HG03565 (cell line): Measurements from ENCODE around the gene GALT.

Experiments used
- ATAC-seq: cut with Tn5 transposase; IDR thresholded peaks from one replicate; pipeline ENCODE4 v1.9.1; 2021; ENCODE audit warnings: mild to moderate bottlenecking, moderate library complexity; ENCODE audit not compliant: unreplicated experiment

The GALT gene

DNA sequence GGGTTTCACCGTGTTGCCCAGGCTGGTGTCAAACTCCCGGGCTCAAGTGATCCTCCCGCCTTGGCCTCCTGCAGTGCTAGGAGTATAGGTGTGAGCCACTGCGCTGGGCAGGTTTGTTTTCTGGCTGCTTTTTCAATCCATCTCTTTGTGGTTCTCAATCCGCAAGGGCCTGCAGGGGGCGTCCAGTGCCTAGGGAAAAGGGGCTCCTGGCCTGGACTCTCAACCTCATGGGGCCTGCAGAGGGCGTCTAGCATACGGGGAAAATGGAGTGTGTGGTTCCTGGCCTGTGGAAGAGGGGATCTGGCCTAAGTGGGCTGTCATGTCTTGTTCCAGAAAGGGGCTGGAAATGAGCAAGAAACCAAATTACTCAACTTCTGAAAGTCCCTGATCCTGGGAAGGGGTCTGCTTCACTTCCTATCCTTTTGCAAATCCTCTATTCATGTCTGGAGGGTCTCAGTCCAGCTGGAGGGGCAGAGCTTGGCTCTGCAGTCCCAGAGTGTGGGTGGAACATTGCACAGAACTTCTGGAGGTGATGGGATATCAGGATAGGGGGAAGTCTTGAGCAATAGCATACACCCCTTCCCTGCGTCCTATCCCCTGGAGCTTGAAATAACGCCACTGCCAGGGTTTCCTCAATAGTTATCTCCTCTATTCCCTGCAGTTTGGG, 28.7 kb downstream of the GALT start:
- ATAC-seq = no peak

DNA sequence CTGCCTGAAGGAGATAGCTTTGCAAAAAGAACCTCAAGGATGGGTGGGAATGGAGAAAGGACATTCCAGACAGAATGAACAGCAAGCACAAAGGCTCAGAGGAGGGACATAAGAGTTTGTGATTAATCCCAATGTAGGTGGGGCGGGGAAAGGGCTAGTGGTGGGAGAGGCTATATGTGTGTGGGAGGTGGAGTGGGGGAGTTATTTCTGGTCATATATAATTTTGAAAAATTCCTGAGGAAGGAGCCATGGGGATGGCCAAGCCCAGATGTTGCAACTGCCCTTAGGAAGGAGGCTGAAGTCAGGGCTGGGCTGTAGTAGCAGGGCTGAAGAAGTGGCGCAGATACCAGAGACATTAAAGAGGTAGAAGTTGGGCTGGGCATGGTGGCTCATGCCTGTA, 29.4 kb downstream of the GALT start:
- ATAC-seq = no peak

- ATAC-seq = no peak
Measured at GRCh38 chr9:34684145-34684544, 37.7 kb downstream of the GALT start.

- ATAC-seq = no peak
Measured at GRCh38 chr9:34684816-34685215, 38.3 kb downstream of the GALT start.

- ATAC-seq = no peak
Measured at GRCh38 chr9:34685591-34685990, 39.1 kb downstream of the GALT start.

GRCh38 chr9:34686231-34686630, 39.8 kb downstream of the GALT start:
- no peak for ATAC-seq

DNA sequence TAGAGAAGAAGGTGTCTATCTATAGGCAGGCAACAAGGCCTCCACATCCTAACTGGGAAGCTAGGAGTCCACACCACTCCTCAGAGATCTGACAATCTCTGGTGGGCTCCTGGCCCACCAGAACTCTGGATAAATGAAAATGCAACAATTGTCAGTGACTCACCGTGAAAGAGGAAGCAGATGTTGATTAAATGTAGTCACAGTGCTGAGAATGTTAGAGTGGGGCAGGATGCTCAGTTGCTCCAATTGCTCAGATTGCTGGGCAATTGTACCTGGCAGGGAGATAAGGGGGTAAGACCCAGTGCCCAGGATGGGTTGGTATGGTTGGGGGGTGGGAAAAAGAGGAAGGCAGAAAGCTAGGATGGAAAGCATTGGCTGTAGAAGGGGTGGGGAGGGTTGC, 40.3 kb downstream of the GALT start:
- ATAC-seq = no peak

DNA sequence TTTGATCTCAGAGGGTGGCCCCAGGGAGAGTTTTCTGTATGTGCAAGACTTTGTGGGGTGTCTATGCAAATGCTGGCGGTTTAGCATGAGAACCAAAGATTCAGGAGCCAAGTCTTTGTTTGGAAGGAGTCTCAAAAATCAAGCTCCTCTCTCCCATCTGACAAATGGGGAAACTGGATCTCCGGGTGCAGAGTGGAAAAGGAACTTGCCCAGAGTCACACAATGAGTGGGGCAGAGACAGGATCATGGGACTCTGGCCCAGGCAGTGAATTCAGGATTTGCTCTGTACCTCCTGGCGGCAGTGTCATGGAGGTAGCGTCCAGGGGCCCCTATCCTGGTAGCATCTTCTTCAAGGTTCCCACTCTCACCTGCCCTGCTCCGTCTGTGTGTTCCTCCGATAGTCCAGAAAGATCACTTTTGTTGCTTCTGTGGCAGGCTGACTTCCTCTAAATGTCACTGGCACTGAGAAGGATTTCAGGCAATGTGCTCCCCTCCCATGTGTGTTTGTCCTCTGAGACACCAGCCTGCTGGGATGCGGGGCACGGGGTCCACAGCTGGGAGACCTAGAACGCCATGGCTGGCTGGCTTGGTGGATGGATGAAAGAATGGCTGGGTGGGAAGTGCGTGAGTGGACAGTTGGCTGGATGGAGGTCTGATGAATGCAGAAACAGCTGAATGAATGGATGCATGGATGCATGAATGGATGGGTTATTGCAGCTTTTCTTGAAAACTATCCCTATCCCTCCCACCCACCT, 41.0 kb downstream of the GALT start:
- no peak for ATAC-seq

GRCh38 chr9:34688329-34689115, 42.0 kb downstream of the GALT start:
- no peak for ATAC-seq

DNA sequence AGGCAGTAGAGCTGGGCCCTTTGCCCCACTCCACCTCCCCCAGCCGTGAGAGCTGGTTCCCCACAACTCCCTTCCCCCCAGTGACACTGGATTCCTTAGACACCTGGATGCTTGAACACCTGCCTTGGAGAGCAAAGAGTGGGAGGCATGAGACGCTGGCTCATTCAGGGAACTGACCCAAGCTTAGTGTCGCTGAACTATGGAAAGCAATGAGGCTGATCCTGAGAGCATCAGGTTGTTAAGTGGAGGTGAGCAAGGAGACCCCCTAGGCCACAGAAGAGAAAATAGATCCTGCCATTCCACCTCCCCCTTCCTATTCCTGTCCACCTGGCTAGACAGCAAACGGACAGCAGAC, 42.6 kb downstream of the GALT start:
- no peak for ATAC-seq

GRCh38 chr9:34689512-34689911, 43.0 kb downstream of the GALT start:
- ATAC-seq = no peak

DNA sequence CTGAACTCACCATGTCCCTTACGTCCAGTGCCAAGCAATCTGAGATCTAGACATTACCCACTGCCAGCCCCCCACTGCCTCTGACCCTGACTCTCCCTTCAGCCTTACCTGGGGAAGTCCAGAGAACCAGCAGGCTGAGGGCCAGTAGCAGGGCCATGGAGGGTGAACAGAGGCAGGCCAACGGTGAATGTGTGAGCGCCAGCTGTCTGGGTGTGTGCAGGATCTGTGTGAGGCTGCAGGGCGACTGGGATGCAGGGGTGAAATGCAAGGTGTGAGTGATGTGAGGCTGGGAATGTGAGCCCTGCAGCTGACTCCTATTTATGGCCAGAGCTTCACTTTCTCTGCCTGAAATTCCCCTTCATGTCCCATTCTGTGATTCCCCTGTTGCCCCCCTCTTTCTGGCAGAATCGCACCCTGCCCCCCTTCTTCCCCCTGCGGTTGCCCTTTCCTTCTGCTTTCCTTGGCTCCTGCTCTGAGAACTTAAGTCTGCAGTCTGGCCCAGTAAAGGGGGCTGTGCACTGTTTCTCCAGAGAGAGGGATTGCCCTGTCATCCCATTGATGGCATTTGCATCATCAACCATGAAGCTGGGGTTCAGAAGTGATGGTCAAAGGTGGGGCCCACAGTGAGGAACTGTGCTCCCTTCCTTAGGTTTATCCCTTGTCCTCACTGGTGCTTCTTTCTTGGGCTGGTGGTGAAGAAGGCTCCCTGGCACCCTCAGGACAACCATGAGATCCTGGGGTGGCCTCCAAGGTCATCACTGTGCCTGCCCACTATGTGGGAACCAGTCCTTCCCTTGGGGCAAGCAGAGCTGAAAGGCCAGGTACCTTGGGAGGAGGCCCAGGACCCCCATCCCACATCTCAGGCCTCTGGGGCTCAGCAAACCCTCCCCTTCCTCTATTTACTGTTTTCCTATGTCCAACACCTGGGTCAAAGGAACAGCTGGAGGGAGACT, 44.8 kb downstream of the GALT start, which contains the start of gene CCL19:
TSS of gene CCL19 (minus strand) at position 294 of the 953 bp plus-strand sequence. CDS start at position 157, 137 bp downstream.
- no peak for ATAC-seq

GRCh38 chr9:34691936-34692315, 45.5 kb downstream of the GALT start:
- no peak for ATAC-seq

DNA sequence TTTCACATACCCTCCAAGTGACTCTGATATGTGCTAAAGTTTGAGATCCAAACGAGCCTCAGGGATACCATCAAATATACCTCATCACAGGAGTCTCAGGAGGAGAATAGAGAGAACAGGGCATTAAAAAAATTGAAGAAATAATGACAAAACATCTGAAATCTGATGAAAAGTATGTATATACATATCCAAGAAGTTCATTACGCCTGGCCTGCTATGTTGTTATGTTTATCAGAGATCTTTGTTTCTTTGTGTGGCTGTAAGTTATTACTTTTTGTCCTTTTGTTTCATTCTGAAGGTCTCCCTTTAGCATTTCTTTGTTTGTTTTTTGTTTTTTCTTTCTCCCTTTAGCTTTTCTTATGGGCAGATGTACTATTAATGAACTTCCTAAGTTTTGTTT, 47.1 kb downstream of the GALT start:
- no peak for ATAC-seq

- no peak for ATAC-seq
Measured at GRCh38 chr9:34694811-34695210, 48.3 kb downstream of the GALT start.
